HG03469 (cell line): ENCODE results near the gene CEP162.
"Not testable (repeated sequence)": the region's sequence is repeated elsewhere in the genome, so short reads cannot be mapped to it uniquely, and the experiment has no call there.

Source experiments
- ATAC-seq: cut with Tn5 transposase; IDR thresholded peaks from one replicate; pipeline ENCODE4 v1.9.1; 2021; ENCODE audit warnings: mild to moderate bottlenecking, moderate library complexity, moderate number of reproducible peaks; ENCODE audit not compliant: unreplicated experiment

Gene CEP162

DNA sequence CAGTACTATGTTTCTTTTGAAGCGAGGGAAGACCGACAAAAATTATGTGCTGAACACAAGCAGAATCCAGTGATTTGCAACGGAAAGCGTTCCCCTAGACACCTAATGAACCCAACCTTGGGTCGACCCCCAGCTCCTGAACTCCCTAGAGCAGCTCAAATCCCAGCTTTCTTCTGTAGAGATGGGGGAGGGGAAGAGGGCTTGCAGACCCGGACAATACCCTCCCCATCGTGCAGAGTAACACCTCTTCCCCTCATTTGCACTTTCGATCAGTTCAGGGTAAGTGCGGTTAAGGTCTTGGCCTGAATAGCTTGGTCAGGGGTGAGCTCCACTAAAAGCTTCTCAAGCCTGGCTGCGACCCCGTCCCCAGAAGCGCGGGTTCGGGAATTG is 404 bp downstream of the CEP162 start:
- no peak for ATAC-seq

DNA sequence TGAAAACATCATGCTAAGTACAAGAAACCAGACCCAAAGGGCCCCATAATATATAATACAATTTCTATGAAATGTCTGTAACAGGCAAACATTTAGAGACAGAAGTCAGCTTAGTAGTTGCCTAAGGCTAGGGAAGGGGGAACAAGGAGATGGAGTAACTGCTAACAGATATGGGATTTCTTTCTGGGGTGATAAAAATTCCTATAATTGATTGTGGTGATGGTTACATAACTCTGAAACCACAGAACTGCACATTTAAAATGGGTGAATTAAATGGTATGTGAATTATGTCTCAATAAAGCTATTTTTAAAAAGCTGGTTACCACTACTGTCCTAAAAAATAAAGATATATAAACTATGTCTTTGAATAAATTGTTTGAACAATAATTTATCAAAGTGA is 3.2 kb downstream of the CEP162 start:
- ATAC-seq, result no peak

DNA sequence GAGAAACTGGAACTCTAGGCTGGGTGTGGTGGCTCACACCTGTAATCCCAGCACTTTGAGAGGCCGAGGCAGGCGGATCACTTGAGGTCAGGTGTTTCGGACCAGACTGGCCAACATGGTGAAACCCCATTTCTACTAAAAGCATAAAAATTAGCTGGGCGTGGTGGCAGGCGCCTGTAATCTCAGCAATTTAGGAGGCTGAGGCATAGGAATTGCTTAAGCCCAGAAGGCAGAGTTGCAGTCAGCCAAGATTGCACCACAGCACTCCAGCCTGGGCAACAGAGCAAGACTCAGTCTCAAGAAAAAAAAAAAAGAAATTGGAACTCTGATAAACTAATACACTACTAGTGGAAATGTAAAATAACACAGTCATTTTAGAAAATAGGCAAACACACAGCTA is 3.8 kb downstream of the CEP162 start:
- not testable (repeated sequence) for ATAC-seq

DNA sequence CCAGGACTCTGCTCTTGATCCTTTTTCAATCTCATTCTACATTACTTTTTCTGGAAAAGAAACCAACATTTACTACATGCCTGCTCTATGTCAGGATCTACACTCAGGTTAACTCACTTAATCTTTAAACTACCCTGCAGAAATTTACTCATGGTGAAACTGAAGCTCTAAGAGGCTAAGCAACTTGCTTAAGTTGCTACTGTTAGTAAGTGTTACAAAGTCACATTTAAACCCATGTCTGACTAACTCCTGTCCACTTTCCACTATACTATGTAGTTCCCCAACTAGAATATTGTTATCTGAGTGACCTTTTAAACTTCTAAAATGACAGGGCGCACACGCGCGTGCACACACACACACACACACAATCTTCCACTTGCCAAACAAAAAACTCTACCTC is 5.0 kb downstream of the CEP162 start:
- ATAC-seq, result peak; percentile 41

- ATAC-seq, result no peak
These were observed 6.5 kb downstream of the CEP162 start for GRCh38 chr6:84220809-84221409.

DNA sequence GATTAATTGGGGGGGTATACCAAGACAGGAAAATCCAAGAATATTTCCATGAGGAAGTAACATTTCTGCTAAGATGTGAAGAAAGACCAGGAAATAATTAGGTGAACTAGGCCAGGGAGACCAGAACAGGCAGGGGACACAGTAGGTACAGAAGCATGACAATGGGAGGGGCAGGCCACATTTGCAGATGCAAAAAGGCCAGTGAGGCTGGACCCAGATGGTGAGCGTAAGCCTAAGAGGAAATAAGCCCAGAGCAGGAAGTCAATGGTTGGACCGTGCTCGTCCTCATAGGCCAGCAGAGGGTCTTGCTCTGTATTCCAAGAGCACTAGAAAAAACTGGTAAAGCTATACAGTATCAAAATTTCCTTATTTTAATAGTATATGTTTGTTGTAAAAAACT is 9.4 kb downstream of the CEP162 start:
- no peak for ATAC-seq

- ATAC-seq, result no peak
These were observed 14.2 kb downstream of the CEP162 start for GRCh38 chr6:84213217-84213616.

DNA sequence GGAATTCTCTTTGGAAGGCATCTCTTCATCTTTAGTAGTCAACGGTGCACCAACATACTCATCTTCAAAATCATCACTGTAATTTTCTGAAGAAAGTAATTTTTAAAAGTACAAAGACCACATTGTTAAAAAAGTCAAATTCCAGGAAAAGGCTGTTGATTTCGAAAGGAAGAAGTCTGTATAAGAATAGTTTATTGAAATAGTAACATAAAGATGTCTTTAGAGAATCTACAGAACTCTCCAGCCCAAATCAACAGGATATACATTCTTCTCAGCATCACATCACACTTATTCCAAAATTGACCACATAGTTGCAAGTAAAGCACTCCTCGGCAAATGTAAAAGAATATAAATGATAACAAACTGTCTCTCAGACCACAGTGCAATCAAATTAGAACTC is 23.4 kb downstream of the CEP162 start:
- ATAC-seq, result no peak

DNA sequence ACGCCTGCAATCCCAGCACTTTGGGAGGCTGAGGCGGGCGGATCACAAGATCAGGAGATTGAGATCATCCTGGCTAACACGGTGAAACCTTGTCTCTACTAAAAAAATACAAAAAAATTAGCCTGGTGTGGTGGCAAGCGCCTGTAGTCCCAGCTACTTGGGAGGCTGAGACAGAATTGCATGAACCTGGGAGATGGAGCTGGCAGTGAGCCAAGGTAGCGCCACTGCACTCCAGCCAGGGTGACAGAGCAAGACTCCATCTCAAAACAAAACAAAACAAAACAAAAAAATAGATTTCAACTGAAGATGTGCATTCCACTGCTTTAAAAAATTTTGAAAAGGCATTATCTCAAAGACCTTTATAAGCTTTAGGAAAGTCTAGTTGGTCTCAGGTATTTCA is 27.5 kb downstream of the CEP162 start:
- not testable (repeated sequence) for ATAC-seq

- no peak for ATAC-seq
These were observed 29.7 kb downstream of the CEP162 start for GRCh38 chr6:84197708-84198107.

- no peak for ATAC-seq
These were observed 34.2 kb downstream of the CEP162 start for GRCh38 chr6:84193114-84193708.

GRCh38 chr6:84191802-84192201 is 35.6 kb downstream of the CEP162 start:
- no peak for ATAC-seq

GRCh38 chr6:84189356-84189755 is 38.1 kb downstream of the CEP162 start:
- not testable (repeated sequence) for ATAC-seq

DNA sequence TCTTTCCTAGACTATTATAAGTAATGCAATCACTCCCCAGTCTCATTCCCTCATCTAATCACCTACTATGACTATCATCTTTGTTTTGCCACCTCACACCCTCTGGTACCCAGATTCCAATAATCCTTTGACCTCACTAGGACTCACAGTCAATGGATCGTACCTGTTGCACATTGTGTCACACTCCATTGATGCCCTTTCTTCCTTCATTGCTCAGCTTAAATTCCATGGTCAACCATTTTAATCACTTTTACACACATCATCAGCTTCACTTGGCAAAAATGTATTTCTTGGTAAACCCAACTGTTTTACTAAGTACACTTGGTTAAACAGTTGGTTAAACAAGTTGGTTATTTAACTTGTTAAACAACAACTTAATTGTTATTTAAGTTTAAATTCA is 44.0 kb downstream of the CEP162 start:
- ATAC-seq, result no peak

DNA sequence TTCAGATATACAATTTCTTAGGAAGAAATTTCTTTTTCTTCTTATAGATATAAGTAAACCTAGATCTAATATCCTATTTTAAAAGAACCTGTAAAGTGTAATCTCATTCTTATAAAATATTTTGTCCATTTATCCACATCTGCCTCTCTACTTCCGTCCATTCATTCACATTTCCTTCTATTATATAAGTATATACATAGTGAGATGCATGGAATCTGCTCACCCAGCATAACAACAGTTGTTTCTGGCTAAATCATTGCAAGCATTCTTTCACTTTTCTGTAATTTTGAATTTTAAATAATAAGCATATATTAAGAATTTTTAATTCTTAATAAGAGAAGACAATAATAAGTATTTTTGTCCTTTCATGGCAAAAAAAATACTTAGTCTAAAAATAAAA is 45.4 kb downstream of the CEP162 start:
- ATAC-seq, result no peak

DNA sequence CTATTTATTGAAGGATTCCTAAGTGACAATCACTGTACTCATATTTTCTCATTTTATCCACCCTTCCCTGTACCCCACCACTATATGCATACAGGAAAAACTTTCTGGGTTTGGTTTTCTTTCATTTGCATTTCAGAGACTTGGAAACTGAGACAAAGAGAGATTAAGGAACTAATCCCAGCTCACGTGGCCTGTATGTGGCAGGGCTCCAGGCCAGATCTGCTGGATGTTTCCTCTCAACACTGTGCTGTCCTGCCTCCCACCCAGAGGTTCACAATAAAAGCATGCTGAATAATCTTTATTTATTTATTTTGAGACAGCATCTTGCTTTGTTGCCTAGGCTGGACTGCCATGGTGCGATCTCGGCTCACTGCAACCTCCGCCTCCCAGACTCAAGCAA is 50.2 kb downstream of the CEP162 start:
- no peak for ATAC-seq

DNA sequence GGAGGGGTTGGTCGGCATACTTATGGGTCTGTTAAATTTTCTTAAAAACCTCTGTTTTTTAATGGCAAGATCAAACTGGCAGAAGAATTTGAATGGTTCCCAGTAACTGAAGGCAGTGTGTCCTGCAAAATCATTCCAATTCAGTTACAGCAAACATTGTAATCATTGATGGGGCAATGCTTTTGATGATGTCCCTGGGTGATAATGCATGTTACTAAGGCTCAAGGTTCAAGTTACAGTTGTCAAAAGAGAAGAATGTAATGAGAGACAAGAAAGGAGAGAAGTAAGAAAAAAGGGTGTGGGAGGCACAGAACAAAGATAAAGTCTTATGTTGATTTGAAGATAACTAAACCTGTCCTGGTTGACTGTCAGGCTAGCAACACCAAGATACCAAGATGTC is 54.9 kb downstream of the CEP162 start:
- ATAC-seq, result no peak

DNA sequence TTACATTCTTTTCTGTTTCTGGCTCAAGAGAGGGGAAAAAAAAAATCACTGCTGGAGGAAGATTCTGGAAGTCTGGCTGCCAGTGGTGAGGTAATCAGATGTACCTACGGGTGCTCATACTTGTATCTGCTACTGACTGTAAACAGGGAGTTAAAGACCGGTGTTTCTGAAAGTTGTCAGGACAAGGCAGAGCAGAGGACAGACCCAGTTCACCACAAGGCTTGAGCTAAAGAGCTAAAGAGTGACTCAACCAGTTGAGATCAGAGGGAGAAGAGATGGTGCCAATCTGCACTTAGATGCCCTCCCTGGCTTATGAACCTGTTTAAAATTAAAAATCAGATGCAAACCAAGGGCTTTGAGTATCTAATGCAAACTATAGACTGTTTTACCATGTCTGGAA is 55.4 kb downstream of the CEP162 start:
- ATAC-seq, result no peak

DNA sequence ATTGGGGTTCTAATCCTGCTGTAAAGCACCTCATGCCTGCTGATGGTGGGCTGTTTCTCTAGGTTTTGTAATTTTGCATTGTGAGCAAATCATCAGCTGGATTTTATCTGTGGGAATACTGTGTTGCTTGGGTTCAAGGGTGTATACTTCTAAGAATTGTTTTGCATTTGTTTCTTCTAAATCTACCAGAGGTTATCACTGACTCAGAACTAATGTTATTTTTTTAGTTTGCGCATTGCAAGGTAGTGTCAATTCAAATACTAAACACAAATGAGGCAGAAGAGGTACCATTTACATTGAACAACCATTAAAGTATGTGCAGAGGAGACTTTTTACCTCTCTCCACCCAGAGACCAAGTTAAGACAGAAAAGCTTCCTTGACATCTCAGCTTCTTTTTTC is 60.0 kb downstream of the CEP162 start:
- no peak for ATAC-seq

- no peak for ATAC-seq
These were observed 61.0 kb downstream of the CEP162 start for GRCh38 chr6:84166395-84166794.

GRCh38 chr6:84164328-84164727 is 63.1 kb downstream of the CEP162 start:
- not testable (repeated sequence) for ATAC-seq

DNA sequence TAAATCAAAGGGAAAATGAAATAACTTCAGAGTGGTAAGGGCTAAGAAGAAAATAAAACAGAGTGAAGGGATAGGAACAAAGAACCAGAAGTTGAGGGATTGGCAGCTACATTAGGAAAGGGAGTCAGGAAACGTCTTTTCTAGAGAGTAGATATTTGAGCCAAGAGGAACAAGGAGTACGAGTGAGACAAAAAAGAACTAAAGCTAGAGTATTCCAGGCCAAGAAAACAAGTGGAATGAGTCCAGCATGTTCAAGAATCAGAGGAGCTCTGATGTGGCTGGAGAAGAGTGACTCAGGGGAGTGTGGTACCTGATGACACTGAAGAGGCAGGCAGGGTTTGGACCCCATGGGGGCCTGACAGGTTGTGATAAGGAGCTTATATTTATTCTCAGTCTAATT is 66.3 kb downstream of the CEP162 start:
- no peak for ATAC-seq

GRCh38 chr6:84156306-84156705 is 71.1 kb downstream of the CEP162 start:
- no peak for ATAC-seq
